Central memory CD4-positive, alpha-beta T cell (primary cell): Measurements from ENCODE around the gene KLHL12.
A peak's percentile ranks its signal among the peaks of the same experiment; 100 is the strongest.

Experiments used
- DNase-seq: peaks from one replicate; pipeline ENCODE4 v3.0.0; 2022

Gene KLHL12

GRCh38 chr1:202880062-202880461 lies 47.0 kb downstream of the KLHL12 start:
- no peak for DNase-seq

GRCh38 chr1:202879128-202879527 lies 47.9 kb downstream of the KLHL12 start:
- DNase-seq: no peak

GRCh38 chr1:202873026-202873425 lies 54.0 kb downstream of the KLHL12 start:
- DNase-seq: no peak

GRCh38 chr1:202871367-202871766 lies 55.7 kb downstream of the KLHL12 start:
- no peak for DNase-seq

GRCh38 chr1:202862679-202863560 lies 64.1 kb downstream of the KLHL12 start:
- no peak for DNase-seq

- peak; percentile 6 for DNase-seq
Measured at GRCh38 chr1:202861420-202862132, 65.5 kb downstream of the KLHL12 start.

GRCh38 chr1:202860744-202861419 lies 66.2 kb downstream of the KLHL12 start:
- no peak for DNase-seq

- DNase-seq: no peak
Measured at GRCh38 chr1:202858789-202859414, 68.1 kb downstream of the KLHL12 start.

- no peak for DNase-seq
Measured at GRCh38 chr1:202858331-202858730, 68.7 kb downstream of the KLHL12 start.

- DNase-seq: no peak
Measured at GRCh38 chr1:202857136-202857610, 69.9 kb downstream of the KLHL12 start.

GRCh38 chr1:202856014-202856413 lies 71.0 kb downstream of the KLHL12 start:
- DNase-seq: no peak

- DNase-seq: no peak
Measured at GRCh38 chr1:202854787-202855186, 72.2 kb downstream of the KLHL12 start.

GRCh38 chr1:202852163-202852904 lies 74.7 kb downstream of the KLHL12 start:
- peak; percentile 23 for DNase-seq

- DNase-seq: no peak
Measured at GRCh38 chr1:202850593-202851362, 76.3 kb downstream of the KLHL12 start.

GRCh38 chr1:202848191-202848542 lies 78.9 kb downstream of the KLHL12 start:
- DNase-seq: no peak

- no peak for DNase-seq
Measured at GRCh38 chr1:202844935-202845334, 82.1 kb downstream of the KLHL12 start.

GRCh38 chr1:202844259-202844658 lies 82.8 kb downstream of the KLHL12 start:
- no peak for DNase-seq

GRCh38 chr1:202843081-202843480 lies 84.0 kb downstream of the KLHL12 start:
- no peak for DNase-seq
